HAP-1 (cell line): Measurements from ENCODE around the gene PPP1R1B.

Source experiments
- DNase-seq, 2 experiments: peaks; one replicate each; pipeline ENCODE4 v3.0.0-alpha.2; 2016 to 2020; ENCODE audit warnings: low spot score in 2 of 2
- H3K27me3 ChIP-seq: fragments of 250-450 bp; sonication (Bioruptor Pico); 2 replicates; pipeline ENCODE4 v1.5.1; 2020; ENCODE audit warnings: low read depth, mild to moderate bottlenecking, moderate library complexity
- H3K36me3 ChIP-seq: fragments of 250-450 bp; sonication (Bioruptor Pico); replicated peaks from 2 replicates; pipeline ENCODE4 v1.5.1; 2020; ENCODE audit warnings: mild to moderate bottlenecking
- H3K4me1 ChIP-seq: fragments of 250-450 bp; sonication (Bioruptor Pico); 2 replicates; pipeline ENCODE4 v1.5.1; 2020; ENCODE audit warnings: mild to moderate bottlenecking
- H3K4me3 ChIP-seq: fragments of 250-450 bp; sonication (Bioruptor Pico); 2 replicates; pipeline ENCODE4 v1.5.1; 2020; ENCODE audit warnings: mild to moderate bottlenecking, moderate library complexity
- H3K9me3 ChIP-seq: fragments of 250-450 bp; sonication (Bioruptor Pico); 2 replicates; pipeline ENCODE4 v1.5.1; 2020; ENCODE audit warnings: mild to moderate bottlenecking, moderate library complexity
- in situ Hi-C: fragments of 300-500 bp; cut with MboI; formaldehyde crosslinking; loops from 3 replicates; pipeline ENCODE4 v1.14.3; 2020; ENCODE audit warnings: low sequenced_read_pairs, inconsistent platforms, mixed read lengths

Gene PPP1R1B

DNA sequence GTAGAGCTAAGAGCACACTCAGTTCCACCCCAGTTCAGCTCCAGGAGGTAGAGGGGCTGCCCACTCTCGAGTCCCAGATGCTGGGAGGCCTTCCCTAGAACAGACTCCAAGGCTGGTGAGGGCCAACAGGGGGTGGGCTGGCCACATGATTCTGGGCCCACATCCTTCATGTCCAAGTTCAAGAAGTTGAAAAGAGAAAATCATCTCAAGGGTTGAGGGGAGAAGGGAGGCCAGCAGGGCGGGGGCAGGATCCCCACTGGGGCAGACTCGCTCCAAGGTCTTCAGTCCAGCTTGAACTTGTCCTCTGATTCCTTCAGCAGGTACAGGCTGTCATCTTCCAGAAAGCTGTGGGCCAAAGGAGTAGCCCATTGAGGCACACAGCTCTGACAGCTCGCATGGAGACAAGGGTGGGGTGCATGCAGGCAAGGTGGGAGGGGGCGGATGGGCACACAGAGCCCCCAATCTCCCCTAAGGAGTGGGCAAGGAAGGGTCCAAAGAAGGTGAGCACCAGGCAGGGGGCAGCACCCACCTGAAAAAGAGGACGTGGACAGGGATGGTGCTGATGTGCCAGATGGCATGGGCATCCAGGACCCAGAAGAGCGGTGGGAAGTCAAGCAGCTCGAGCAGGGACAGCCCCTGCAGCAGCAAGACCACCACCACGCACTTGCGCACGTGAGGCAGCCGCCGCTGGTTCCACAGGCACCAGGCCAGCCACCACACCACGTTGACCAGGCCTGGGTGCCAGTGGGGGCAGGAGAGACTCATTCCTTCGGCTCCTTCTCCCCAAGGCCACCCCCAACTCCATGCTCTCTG is 46.0 kb downstream of the PPP1R1B start:
- in situ Hi-C loops, result no loop called here
- peaks cover 5% of the 10 kb centered on the region for H3K4me1 ChIP-seq
- H3K9me3 ChIP-seq, result no peaks in the 10 kb centered on the region
- H3K27me3 ChIP-seq, result no peaks in the 10 kb centered on the region
- H3K4me3 ChIP-seq, result no peak overlapping the region
- DNase-seq, result no peak
- H3K36me3 ChIP-seq, result no peaks in the 10 kb centered on the region

DNA sequence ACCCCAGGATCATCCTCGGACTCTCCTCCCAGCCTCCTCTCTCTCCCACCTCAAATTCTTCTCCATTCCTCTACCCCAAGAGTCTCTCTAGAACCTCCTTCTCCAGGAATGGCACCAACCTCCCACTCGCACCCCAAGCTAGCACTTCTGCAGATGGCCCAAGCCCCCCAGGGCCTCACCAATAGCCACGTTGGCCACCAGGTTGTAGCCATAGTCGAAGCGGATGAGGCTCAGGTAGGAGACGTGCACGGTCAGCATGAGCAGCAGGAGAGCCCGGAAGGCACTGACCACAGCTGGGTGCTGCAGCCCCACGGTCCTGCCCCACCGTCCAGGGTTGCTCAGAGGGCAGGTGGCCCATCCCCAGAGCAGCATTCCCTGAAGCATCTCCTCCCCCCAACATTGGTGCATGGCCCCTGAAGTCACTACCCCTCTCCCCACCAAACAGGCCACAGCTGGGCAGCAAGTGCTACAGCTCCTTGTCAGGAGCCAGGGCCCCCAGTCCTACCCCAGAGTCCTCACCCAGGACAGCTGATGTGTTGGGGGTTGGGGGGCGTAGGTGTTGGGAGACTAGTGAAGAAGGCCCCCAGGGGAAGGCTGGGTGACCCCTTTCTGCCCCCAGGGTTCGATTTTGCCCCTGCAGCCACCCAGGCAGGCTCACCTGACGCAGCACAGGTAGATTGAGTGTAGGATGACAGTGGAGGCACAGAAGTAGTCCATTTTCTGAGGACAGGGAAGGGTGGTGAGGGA is 46.8 kb downstream of the PPP1R1B start:
- Histone ChIP-seq H3K27me3 (no peaks in the 10 kb centered on the region), H3K9me3 (no peaks in the 10 kb centered on the region), H3K36me3 (no peaks in the 10 kb centered on the region), H3K4me3 (no peak overlapping the region), H3K4me1 (peaks cover 2% of the 10 kb centered on the region; the same call in 1 of the 2 replicates)
- in situ Hi-C loops, result no loop called here
- DNase-seq, result no peak

DNA sequence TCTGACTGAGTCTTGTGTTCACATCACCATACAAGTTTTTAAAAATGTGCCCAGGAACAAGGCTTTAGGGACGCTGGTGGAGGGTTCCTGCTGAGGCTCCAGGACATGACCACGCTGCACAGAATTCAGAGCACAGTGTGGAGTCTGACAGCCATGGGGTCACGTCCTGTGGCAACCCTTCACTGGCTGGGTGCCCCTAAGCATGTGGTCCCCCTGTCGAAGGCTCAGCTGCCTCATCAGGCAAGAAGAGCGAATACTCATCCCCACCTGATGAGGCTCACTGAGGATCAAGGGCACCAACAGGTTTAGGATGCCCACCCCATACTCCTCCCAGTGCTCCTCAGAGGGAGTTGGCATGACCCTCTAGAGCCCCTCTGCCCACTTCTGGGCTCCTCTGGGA is 47.4 kb downstream of the PPP1R1B start:
- Histone ChIP-seq H3K27me3 (no peaks in the 10 kb centered on the region), H3K36me3 (no peaks in the 10 kb centered on the region), H3K4me3 (no peak overlapping the region), H3K4me1 (no peaks in the 10 kb centered on the region), H3K9me3 (no peaks in the 10 kb centered on the region)
- in situ Hi-C loops, result no loop called here
- no peak for DNase-seq

DNA sequence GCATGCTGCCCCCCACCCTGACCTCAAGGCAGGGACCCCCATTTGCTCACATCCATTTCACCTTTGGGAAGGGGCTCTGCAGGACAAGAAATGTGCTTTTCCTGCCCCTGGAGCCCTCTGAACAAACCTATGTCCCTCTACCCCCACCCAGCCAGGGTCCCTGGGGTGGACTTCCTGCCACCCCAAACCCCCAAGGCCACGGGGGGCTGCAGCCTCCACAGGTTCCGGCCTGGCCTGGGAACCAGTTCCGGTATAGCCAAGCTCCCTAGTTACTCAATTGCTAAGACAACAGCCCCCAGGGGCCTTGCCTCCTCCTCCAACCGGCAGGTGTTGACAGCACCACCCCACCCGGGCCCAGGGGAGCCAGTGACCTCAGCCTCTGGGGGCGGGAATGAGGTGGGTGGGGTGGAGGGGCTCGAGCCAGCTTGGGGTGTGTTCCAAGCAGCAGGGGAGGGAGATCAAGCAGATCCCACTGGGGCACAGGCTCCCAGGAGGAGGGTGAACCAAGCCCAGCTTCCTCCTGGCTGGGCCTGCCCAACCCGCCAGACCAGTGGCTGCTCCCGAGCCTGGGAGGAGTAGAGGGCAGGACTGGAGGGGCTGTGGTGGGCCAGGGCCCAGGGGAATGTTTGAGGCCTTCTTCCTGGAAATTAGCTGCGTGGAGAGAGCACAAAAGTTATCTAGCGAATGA is 48.1 kb downstream of the PPP1R1B start:
- no peak overlapping the region for H3K4me3 ChIP-seq
- no peaks in the 10 kb centered on the region for H3K27me3 ChIP-seq
- in situ Hi-C loops, result no loop called here
- no peaks in the 10 kb centered on the region for H3K4me1 ChIP-seq
- DNase-seq, result no peak
- no peaks in the 10 kb centered on the region for H3K36me3 ChIP-seq
- H3K9me3 ChIP-seq, result no peaks in the 10 kb centered on the region

DNA sequence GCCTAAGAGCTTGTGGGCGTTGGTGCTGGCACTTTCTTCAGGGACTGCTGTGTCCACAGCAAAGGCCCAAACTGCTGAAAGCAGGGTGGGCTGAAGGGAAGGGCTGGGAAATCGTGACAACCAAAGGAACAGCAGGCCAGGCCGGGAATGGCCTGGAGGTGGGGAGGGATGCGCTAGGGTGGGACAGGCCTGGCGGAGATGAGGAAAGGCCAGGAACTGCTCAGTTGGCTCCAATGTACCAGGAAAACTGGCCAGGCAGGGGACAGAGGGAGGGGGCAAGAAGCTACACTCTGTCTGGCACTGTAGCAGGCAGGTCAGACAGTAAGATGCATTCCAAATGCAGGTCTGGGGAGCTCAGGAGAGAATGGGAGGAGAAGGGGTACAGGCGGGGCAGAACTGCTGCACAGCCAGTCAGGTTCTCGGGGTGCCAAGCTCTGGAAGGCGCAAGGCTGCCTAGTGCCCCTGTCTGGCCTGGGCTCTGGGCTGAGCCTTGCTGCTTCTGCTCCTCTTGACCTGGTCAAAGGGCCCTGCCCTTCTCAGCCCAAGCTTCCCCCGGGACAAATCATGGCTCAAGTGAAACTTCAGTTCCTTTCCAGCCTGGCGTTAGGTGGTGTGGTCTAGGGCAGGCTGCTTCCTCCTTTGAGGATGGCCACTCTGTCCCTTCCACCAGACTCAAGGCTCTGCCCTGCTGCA is 48.8 kb downstream of the PPP1R1B start:
- Histone ChIP-seq H3K36me3 (no peaks in the 10 kb centered on the region), H3K4me3 (no peak overlapping the region), H3K27me3 (no peaks in the 10 kb centered on the region), H3K9me3 (no peaks in the 10 kb centered on the region), H3K4me1 (no peaks in the 10 kb centered on the region)
- in situ Hi-C loops, result no loop called here
- DNase-seq, result no peak

DNA sequence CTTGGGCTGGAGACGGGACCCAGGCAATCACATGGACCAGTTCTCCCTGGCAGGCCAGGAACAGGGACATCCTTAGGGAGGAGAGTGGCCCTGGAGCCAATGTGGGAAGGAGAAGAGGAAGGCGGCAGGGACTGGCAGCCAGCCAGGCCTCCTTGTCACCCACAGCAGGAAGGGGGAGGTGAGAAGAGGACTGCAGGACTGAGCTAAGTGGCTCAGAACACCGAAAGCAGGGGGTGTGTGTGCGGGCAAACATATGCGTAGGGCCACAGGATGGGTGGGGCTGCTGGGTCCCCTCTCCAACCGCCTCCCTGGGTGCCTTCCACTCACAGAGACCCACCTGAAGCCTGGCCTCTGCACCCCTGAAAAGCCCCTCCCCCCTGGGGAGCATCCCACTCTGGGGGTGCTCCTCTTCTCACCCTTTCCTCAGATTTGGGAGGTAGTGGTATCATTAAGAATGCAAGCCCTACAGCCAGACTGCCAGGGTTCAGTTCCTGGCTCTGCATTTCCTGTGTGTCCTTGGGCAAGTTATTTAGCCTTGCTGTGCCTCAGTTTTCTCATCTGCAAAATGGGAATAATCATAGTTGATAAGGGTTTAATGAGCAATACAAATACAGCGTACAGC is 49.6 kb downstream of the PPP1R1B start:
- Histone ChIP-seq H3K9me3 (no peaks in the 10 kb centered on the region), H3K4me3 (no peak overlapping the region), H3K27me3 (no peaks in the 10 kb centered on the region), H3K36me3 (no peaks in the 10 kb centered on the region), H3K4me1 (no peaks in the 10 kb centered on the region)
- in situ Hi-C loops, result no loop called here
- no peak for DNase-seq

DNA sequence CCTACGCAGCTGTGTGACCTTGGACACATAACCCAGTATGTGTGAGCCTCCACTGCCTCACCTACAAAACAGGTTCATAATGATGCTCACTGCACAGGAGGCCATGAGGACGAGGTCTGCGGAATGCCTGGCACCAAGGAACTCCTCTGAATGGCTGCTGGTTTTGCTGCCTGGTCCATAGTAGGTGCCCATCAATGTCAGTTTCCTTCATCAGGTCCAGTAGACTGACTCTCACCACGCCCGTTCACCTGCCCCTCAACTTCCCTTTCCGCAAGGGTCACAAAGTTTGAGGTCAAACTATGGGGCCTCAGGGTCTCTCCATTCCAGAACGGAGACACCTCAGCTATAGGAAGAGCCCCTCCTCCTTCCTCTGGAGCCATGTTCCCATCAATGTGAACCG is 50.3 kb downstream of the PPP1R1B start:
- H3K36me3 ChIP-seq, result no peaks in the 10 kb centered on the region
- in situ Hi-C loops, result no loop called here
- no peaks in the 10 kb centered on the region for H3K27me3 ChIP-seq
- H3K4me3 ChIP-seq, result no peak overlapping the region
- no peaks in the 10 kb centered on the region for H3K4me1 ChIP-seq
- no peaks in the 10 kb centered on the region for H3K9me3 ChIP-seq
- no peak for DNase-seq

DNA sequence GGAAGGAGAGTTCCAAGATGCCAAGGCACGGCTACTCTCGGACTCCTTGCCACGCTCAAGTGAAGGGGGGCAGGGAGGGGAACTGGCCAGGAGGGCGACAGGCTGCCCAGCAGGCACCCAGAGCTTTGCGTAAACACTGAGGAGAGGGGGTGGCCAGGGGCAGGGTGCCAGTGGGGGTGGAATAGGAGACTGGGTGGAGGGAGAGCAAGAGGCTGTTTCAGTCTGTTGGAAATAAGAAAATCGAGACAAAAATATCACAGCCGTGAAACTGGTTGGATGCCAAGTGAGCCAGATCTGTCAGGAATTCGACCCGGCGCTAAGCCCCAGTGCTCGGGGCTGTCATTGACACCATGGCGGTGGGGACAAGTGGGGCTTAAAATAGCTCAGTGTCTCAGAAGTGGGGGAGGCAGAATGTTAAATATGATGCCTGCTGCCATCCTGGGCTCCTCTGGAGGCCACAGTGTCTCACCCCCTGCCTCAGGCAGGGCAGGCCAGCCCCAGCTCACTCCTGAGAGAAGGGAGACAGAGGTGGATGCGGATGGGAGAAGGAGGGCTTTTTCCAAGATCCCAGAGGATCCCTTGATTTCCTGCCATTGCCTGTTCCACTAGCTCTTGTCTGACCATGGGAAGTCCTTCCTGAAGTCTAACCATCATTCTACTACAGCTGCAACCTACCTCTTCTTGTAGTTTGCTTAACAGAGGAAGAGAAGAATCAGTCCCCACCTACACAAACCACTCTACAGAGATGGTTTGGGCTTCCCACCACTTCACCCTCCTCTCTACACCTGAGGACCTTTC is 51.0 kb downstream of the PPP1R1B start:
- Histone ChIP-seq H3K4me3 (no peak overlapping the region), H3K36me3 (no peaks in the 10 kb centered on the region), H3K27me3 (no peaks in the 10 kb centered on the region), H3K9me3 (no peaks in the 10 kb centered on the region), H3K4me1 (no peaks in the 10 kb centered on the region)
- no peak for DNase-seq
- in situ Hi-C loops, result no loop called here

DNA sequence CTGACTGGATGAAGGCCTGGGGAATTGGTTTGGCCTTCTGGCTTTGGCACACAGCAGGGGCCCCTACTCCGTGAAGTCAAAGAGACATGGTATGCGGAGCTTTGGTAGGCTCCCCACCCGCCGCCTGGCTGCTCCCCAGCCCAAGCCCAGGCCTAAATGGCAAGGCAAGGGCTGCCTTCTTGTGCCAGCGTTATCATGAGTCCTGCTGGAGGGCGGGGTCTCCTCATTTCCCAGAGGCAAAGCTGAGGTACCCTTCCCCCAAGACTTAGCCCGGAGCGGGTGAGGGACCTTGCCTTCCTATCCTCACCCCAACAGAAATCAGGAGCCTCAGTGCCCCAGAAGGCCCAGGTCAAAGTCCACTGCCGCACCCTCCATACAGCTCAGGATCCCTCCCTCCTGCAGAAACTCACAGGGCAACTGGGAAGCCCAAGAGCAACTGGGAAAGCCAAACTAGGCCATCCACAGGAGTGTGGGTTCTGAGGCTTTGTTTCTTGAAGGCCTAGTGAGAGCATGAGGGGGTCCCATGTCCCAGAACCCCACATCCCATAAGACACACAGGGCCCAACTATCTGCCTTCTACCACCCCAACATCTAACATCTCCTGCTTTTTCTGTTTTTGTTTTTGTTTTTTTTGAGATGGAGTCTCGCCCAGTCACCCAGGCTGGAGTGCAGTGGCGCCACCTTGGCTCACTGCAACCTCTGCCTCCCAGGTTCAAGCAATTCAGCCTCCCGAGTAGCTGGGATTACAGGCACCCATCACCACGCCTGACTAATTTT is 51.8 kb downstream of the PPP1R1B start:
- no peaks in the 10 kb centered on the region for H3K36me3 ChIP-seq
- H3K4me3 ChIP-seq, result no peak overlapping the region
- no peak for DNase-seq
- H3K27me3 ChIP-seq, result no peaks in the 10 kb centered on the region
- H3K9me3 ChIP-seq, result no peaks in the 10 kb centered on the region
- in situ Hi-C loops, result no loop called here
- no peaks in the 10 kb centered on the region for H3K4me1 ChIP-seq

DNA sequence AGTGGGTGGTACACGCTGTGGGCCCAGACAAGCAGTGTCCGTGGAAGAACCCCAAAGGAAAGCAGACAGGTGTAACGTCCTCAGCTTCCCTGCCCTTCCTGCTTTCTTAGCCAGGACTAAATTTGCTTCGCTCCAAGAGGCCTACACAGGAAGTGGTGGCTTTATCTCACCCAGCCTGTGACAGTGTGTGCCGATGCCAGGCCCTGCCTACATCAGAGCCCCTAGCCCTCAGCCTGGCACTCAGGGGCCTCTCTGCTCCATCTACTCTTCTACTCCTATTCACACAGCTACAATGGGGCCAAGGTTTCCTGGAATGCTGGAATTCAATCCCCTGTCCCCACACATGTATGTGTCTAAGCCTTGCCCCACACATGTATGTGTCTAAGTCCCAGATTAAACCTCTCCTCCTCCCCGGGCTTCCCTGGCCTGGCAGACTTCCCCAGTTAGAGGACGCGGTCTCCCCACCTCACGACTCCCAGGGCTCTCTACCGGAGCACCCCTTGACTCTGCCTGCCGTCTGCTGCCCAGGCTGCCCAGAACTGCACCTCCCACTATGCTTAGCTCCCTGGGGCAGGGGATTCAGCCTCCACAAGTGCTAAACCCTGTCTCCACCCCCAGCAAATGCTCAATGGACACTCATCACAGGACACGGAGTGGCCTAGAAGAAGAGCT is 52.9 kb downstream of the PPP1R1B start:
- Histone ChIP-seq H3K4me3 (no peak overlapping the region), H3K9me3 (no peaks in the 10 kb centered on the region), H3K27me3 (no peaks in the 10 kb centered on the region), H3K4me1 (no peaks in the 10 kb centered on the region), H3K36me3 (no peaks in the 10 kb centered on the region)
- in situ Hi-C loops, result no loop called here
- no peak for DNase-seq

DNA sequence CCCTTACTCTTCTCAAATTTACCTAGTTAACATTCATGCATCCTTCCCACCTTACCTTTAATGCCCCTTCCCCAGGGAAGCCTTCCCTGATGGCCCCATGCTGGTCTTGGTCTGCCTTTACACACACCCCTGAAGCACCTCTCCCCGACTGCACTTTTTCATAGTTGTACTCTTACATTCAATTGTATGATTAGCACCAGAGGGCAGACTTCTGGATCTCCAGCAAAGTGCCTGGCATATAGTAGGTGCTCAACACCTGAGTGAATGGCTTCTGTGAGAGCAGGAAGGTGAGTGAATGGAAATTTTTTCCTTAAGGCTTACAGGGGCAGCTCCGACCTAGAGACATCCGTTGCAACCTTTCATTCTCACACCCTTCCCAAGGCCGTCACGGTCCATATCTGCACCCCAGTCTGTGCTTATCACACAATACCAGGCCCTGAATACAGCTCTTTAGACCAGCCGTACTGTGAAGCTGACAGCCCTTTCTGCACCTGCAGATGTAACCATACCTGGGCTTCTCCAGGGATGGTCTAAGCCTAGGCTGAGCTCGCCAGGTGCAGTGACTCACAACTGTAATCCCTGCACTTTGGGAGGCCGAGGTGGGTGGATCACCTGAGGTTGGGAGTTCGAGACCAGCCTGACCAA is 56.7 kb downstream of the PPP1R1B start:
- H3K4me1 ChIP-seq, result peaks cover 6% of the 10 kb centered on the region
- no peak overlapping the region for H3K4me3 ChIP-seq
- no peaks in the 10 kb centered on the region for H3K36me3 ChIP-seq
- DNase-seq, result no peak
- no peaks in the 10 kb centered on the region for H3K9me3 ChIP-seq
- H3K27me3 ChIP-seq, result no peaks in the 10 kb centered on the region
- in situ Hi-C loops, result no loop called here
